GM23338 (cell line): ENCODE measurements around the gene HSD17B2.

Experiments used
- CREB1 ChIP-seq: fragments of 250-450 bp; sonication (Bioruptor Pico); IDR thresholded peaks from 2 replicates; pipeline ENCODE4 v1.5.0; 2020; ENCODE audit warnings: low read depth, mild to moderate bottlenecking, moderate library complexity
- EZH2 ChIP-seq: fragments of 200-600 bp; sonication (generic); IDR thresholded peaks from one replicate; pipeline ENCODE4 v1.8.0; 2017; ENCODE audit warnings: antibody characterized with exemption, mild to moderate bottlenecking, low read depth; ENCODE audit not compliant: unreplicated experiment
- EZH2phosphoT487 ChIP-seq: fragments of 200-600 bp; sonication (generic); IDR thresholded peaks from one replicate; pipeline ENCODE4 v1.8.1; 2018; ENCODE audit warnings: antibody characterized with exemption; ENCODE audit not compliant: unreplicated experiment
- JUNB ChIP-seq: IDR thresholded peaks from one replicate; pipeline ENCODE4 v1.6.1; 2016; ENCODE audit warnings: antibody characterized with exemption; ENCODE audit not compliant: unreplicated experiment
- POLR2AphosphoS5 ChIP-seq: IDR thresholded peaks from 2 replicates; pipeline ENCODE4 v1.6.1; 2016; ENCODE audit warnings: antibody characterized with exemption, low read depth
- TF ChIP-seq, protein P1 (sequence below), 2 experiments: fragments of 200-600 bp in 1 of 2; sonication (generic) in 1 of 2; conservative IDR thresholded peaks; 2 replicates each; pipeline versions ENCODE4 v1.5.1 to v1.6.1; 2016 to 2017; ENCODE audit warnings: antibody characterized with exemption in 2 of 2, low read depth in 2 of 2, mild to moderate bottlenecking in 2 of 2, moderate library complexity in 1 of 2
- TF ChIP-seq, protein P2 (sequence below): IDR thresholded peaks from one replicate; pipeline ENCODE4 v1.6.1; 2018; ENCODE audit warnings: antibody characterized with exemption; ENCODE audit not compliant: unreplicated experiment

DNA sequence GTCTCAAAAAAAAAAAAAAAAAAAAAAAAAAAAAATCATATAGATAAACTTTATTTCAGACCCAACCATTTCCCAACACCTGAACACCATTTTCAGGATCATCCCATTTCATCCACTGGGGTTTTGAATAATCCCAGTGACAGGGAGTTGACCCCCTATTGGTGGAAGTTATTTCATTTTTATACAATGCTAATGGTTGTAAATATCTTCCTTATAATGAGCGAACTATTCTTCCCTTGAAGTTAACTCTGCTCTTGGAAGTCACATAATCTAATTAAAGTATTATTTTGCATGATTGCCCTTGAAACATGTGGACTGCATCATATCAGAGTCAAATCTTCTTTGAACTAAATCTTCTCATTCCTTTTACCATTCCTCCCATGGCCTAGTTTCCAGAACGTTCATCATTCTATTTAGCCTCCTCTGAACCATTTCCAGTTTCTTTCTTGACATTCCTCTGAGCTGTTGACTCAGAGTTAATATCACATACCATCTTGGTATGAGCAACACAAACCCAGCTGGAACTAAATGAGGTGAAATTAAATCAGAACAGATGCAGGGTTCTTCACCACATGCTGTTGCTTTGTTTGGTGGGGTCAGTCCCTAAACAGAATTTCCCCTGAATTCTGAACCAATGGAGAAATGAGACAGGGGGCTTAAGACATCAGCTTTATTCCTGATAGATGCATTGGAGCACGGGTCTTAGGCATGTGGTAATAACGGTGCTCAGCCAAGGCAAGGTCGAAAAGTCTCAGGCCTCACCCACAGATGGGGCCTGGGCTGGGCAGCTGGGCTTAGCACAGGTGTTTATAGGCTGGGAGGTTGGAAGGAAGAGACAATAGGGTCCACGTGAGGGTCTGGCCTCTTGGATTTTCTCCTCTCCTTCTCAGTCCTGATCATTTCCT is 8.9 kb downstream of the HSD17B2 start:
- TF ChIP-seq EZH2 (no peak), CREB1 (CRISPR knock-in tag) (no peak), POLR2AphosphoS5 (no peak), JUNB (no peak), EZH2phosphoT487 (no peak)
- TF ChIP-seq, protein P1, sequence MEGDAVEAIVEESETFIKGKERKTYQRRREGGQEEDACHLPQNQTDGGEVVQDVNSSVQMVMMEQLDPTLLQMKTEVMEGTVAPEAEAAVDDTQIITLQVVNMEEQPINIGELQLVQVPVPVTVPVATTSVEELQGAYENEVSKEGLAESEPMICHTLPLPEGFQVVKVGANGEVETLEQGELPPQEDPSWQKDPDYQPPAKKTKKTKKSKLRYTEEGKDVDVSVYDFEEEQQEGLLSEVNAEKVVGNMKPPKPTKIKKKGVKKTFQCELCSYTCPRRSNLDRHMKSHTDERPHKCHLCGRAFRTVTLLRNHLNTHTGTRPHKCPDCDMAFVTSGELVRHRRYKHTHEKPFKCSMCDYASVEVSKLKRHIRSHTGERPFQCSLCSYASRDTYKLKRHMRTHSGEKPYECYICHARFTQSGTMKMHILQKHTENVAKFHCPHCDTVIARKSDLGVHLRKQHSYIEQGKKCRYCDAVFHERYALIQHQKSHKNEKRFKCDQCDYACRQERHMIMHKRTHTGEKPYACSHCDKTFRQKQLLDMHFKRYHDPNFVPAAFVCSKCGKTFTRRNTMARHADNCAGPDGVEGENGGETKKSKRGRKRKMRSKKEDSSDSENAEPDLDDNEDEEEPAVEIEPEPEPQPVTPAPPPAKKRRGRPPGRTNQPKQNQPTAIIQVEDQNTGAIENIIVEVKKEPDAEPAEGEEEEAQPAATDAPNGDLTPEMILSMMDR (conservative IDR thresholded peaks at IDR 0.05; ENCODE audit: low read depth in 2 of 2), result no peak
- TF ChIP-seq, protein P2, sequence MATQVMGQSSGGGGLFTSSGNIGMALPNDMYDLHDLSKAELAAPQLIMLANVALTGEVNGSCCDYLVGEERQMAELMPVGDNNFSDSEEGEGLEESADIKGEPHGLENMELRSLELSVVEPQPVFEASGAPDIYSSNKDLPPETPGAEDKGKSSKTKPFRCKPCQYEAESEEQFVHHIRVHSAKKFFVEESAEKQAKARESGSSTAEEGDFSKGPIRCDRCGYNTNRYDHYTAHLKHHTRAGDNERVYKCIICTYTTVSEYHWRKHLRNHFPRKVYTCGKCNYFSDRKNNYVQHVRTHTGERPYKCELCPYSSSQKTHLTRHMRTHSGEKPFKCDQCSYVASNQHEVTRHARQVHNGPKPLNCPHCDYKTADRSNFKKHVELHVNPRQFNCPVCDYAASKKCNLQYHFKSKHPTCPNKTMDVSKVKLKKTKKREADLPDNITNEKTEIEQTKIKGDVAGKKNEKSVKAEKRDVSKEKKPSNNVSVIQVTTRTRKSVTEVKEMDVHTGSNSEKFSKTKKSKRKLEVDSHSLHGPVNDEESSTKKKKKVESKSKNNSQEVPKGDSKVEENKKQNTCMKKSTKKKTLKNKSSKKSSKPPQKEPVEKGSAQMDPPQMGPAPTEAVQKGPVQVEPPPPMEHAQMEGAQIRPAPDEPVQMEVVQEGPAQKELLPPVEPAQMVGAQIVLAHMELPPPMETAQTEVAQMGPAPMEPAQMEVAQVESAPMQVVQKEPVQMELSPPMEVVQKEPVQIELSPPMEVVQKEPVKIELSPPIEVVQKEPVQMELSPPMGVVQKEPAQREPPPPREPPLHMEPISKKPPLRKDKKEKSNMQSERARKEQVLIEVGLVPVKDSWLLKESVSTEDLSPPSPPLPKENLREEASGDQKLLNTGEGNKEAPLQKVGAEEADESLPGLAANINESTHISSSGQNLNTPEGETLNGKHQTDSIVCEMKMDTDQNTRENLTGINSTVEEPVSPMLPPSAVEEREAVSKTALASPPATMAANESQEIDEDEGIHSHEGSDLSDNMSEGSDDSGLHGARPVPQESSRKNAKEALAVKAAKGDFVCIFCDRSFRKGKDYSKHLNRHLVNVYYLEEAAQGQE, result no peak
